B cell (primary cell): ENCODE measurements around the gene TRMU. TPM values are rescaled to one million over a fixed set of nuclear protein-coding genes. Genes with fewer than 3 reads are reported as not detected.

Experiments used
- ATAC-seq: fragments of 200-7000 bp; cut with Tn5 transposase; one replicate; pipeline ENCODE4 v1.10.0; 2021; ENCODE audit warnings: low read depth, mild to moderate bottlenecking, moderate number of reproducible peaks, moderate library complexity
- CTCF ChIA-PET: fragments of 350-600 bp; sonication (Branson Sonifier 250); formaldehyde crosslinking; loops from one replicate; lab custom pipeline; 2021; ENCODE audit warnings: antibody characterized with exemption, inconsistent platforms; lab: Charles Lee
- POLR2A ChIA-PET: fragments of 350-600 bp; sonication (Branson Sonifier 250); formaldehyde crosslinking; loops from one replicate; lab custom pipeline; 2021; ENCODE audit warnings: antibody characterized with exemption; lab: Charles Lee
- DNase-seq: peaks from one replicate; pipeline ENCODE4 v3.0.0; 2013
- H2AFZ ChIP-seq: 2 replicates; pipeline ENCODE4 v1.6.1; 2012; ENCODE audit warnings: mild to moderate bottlenecking, low read depth, low read length; ENCODE audit not compliant: insufficient read depth, poor library complexity, severe bottlenecking
- H3K27ac ChIP-seq, 2 donors: 1 replicate in 1 of 2; 2 replicates in 1 of 2; pipeline ENCODE4 v1.5.1; 2012 to 2013; ENCODE audit warnings: low read length in 2 of 2, mild to moderate bottlenecking in 2 of 2, moderate library complexity in 1 of 2
- H3K27me3 ChIP-seq, 4 experiments: fragments of 200-600 bp in 1 of 4; sonication (generic) in 1 of 4; replicated peaks in 1 of 4; 1 replicate in 2 of 4; 2 replicates in 2 of 4; pipeline versions ENCODE4 v1.6.1 to v1.7.0; 2013 to 2016; ENCODE audit warnings: low read length in 3 of 4, mild to moderate bottlenecking in 2 of 4, mixed read lengths in 1 of 4, moderate library complexity in 1 of 4; ENCODE audit not compliant: insufficient read depth in 4 of 4, control insufficient read depth in 3 of 4; ENCODE audit errors: control extremely low read depth in 1 of 4
- H3K36me3 ChIP-seq, 2 experiments: replicated peaks in 1 of 2; 1 replicate in 1 of 2; 2 replicates in 1 of 2; pipeline versions ENCODE4 v1.6.1 to v1.7.1; 2013; ENCODE audit warnings: low read length in 1 of 2; ENCODE audit not compliant: insufficient read depth in 2 of 2, control insufficient read depth in 1 of 2; ENCODE audit errors: control extremely low read depth in 1 of 2, extremely low read depth in 1 of 2
- H3K4me1 ChIP-seq, 2 donors: fragments of 200-600 bp in 1 of 2; sonication (generic) in 1 of 2; 1 replicate in 1 of 2; 2 replicates in 1 of 2; pipeline versions ENCODE4 v1.5.1 to v1.6.1; 2013 to 2017; ENCODE audit warnings: low read length in 2 of 2; ENCODE audit not compliant: control insufficient read depth in 2 of 2, insufficient read depth in 2 of 2
- H3K4me2 ChIP-seq: replicated peaks from 2 replicates; pipeline ENCODE3; 2012; ENCODE audit warnings: mild to moderate bottlenecking, low read depth, low read length; ENCODE audit not compliant: poor library complexity, severe bottlenecking
- H3K4me3 ChIP-seq, 5 experiments: fragments of 200-600 bp in 1 of 5; sonication (generic) in 1 of 5; 1 replicate in 3 of 5; 2 replicates in 2 of 5; pipeline versions ENCODE4 v1.5.1 to v1.7.0; 2011 to 2016; ENCODE audit warnings: low read length in 4 of 5, mild to moderate bottlenecking in 4 of 5, low read depth in 2 of 5, control low read depth in 1 of 5, moderate library complexity in 1 of 5; ENCODE audit not compliant: insufficient read depth in 1 of 5; ENCODE audit errors: control extremely low read depth in 1 of 5, extremely low read depth in 1 of 5
- H3K79me2 ChIP-seq: fragments of 200-600 bp; sonication (generic); one replicate; pipeline ENCODE4 v1.6.0; 2016; ENCODE audit warnings: low read length; ENCODE audit not compliant: control insufficient read depth, insufficient read depth
- H3K9ac ChIP-seq: fragments of 200-600 bp; sonication (generic); 2 replicates; pipeline ENCODE4 v1.6.1; 2017; ENCODE audit warnings: mild to moderate bottlenecking, low read length, moderate library complexity
- H3K9me3 ChIP-seq, 3 donors: one replicate each; pipeline versions ENCODE4 v1.6.1 to v1.7.1; 2013; ENCODE audit warnings: low read length in 2 of 3; ENCODE audit not compliant: control insufficient read depth in 2 of 3, insufficient read depth in 1 of 3; ENCODE audit errors: control extremely low read depth in 1 of 3
- H4K20me1 ChIP-seq: 2 replicates; pipeline ENCODE4 v1.6.0; 2012; ENCODE audit warnings: mild to moderate bottlenecking, low read length; ENCODE audit not compliant: insufficient read depth, control insufficient read depth, poor library complexity, severe bottlenecking
- H3K27ac Mint-ChIP-seq: one replicate; pipeline ENCODE4 v1.8.0; 2021; ENCODE audit warnings: mixed read lengths
- H3K27me3 Mint-ChIP-seq: one replicate; pipeline ENCODE4 v1.8.0; 2021; ENCODE audit warnings: mixed read lengths
- H3K4me1 Mint-ChIP-seq: one replicate; pipeline ENCODE4 v1.8.0; 2021; ENCODE audit warnings: mixed read lengths
- H3K4me3 Mint-ChIP-seq: one replicate; pipeline ENCODE4 v1.8.0; 2021; ENCODE audit warnings: mixed read lengths
- H3K9me3 Mint-ChIP-seq: one replicate; pipeline ENCODE4 v1.8.0; 2022; ENCODE audit warnings: mixed read lengths; ENCODE audit not compliant: insufficient read depth
- CTCF ChIP-seq: fragments of 200-600 bp; IDR thresholded peaks from one replicate; pipeline ENCODE4 v1.8.0; 2022; ENCODE audit warnings: antibody characterized with exemption, mild to moderate bottlenecking
- EZH2 ChIP-seq: IDR thresholded peaks from 2 replicates; pipeline ENCODE4 v1.6.1; 2012; ENCODE audit warnings: borderline replicate concordance, low read depth, mild to moderate bottlenecking, moderate library complexity, low read length; ENCODE audit not compliant: insufficient read depth, poor library complexity, severe bottlenecking
- WGBS: methylation state at CpG from one replicate; pipeline ENCODE4 v1.1.5; 2013; ENCODE audit warnings: missing lambda C conversion rate; ENCODE audit not compliant: insufficient coverage; 5-methylcytosine and 5-hydroxymethylcytosine counted together
- intact Hi-C: fragments of 100-400 bp; cut with micrococcal nuclease; formaldehyde crosslinking; loops from one replicate; pipeline ENCODE4 v1.10.0; 2022
- polyA plus RNA-seq: library from polyadenylated mRNA; depleted of rRNA; stranded (reverse); fragments of >200 nt; gene quantifications from 2 replicates; pipeline ENCODE4 v1.2.3, GENCODE V29; 2012
- total RNA-seq, 2 donors: library from RNA; stranded (reverse); fragments of 120-200 nt in 1 of 2; gene quantifications; 1 replicate in 1 of 2; 2 replicates in 1 of 2; pipeline versions ENCODE4 v1.2.3 to v1.2.4, GENCODE V29; 2013 to 2022

Gene TRMU
- total and polyA plus RNA-seq, 2 donors (not counting 1 experiment from before 2014, with no cell fraction given) = 51.0 to 76.9 TPM

DNA sequence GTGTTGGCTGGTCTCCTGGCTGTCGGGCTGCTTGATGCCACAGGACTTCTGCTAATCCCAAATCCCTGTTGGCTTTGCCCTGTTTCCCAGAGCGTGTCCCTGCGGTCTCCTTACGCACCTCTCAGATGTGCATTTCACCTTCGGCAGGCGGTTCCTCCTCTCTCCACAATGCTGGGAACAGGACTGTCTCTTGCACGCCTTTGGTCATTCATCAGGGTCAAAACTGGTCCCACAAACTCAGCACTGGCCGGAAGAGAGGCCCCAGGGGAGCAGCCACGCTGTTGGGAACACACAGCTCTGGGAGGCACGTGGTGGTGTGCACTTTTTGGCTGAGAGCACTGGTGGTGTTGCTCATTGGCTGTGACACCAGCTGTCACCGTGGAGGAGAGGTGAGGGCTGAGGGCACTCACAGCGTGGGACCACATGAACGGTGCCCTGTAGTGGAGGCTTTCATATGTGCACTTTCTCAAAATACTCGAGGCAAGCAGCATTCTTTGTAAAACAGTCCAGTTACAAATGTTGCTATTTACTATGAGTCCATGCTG is 15.3 kb upstream of the TRMU start:
- Histone ChIP-seq H3K9me3 (no peaks in the 10 kb centered on the region), H3K9ac (no peak overlapping the region), H3K79me2 (no peaks in the 10 kb centered on the region), H3K4me3 (no peak overlapping the region), H3K27ac (no peak overlapping the region), H4K20me1 (no peaks in the 10 kb centered on the region), H2AFZ (no peak overlapping the region), H3K36me3 (no peaks in the 10 kb centered on the region), H3K4me2 (no peak overlapping the region), H3K27me3 (no peaks in the 10 kb centered on the region), H3K4me1 (no peaks in the 10 kb centered on the region)
- POLR2A ChIA-PET = no interaction called here
- H3K4me3 Mint-ChIP-seq = no peak overlapping the region
- no peak for ATAC-seq
- WGBS = 98% methylated on average over 14 of the region's 14 CpGs
- intact Hi-C loops = no loop called here
- H3K27me3 Mint-ChIP-seq = no peaks in the 10 kb centered on the region
- TF ChIP-seq EZH2 = no peak
- TF ChIP-seq CTCF = no peak
- H3K4me1 Mint-ChIP-seq = no peaks in the 10 kb centered on the region
- no peaks in the 10 kb centered on the region for H3K9me3 Mint-ChIP-seq
- CTCF ChIA-PET = interaction anchor here (1.6 kb wide), 1 partner anchor 198 kb away, joined by 7 read pairs; no protein-coding TSS in a partner anchor
- H3K27ac Mint-ChIP-seq = no peak overlapping the region
- DNase-seq = no peak

DNA sequence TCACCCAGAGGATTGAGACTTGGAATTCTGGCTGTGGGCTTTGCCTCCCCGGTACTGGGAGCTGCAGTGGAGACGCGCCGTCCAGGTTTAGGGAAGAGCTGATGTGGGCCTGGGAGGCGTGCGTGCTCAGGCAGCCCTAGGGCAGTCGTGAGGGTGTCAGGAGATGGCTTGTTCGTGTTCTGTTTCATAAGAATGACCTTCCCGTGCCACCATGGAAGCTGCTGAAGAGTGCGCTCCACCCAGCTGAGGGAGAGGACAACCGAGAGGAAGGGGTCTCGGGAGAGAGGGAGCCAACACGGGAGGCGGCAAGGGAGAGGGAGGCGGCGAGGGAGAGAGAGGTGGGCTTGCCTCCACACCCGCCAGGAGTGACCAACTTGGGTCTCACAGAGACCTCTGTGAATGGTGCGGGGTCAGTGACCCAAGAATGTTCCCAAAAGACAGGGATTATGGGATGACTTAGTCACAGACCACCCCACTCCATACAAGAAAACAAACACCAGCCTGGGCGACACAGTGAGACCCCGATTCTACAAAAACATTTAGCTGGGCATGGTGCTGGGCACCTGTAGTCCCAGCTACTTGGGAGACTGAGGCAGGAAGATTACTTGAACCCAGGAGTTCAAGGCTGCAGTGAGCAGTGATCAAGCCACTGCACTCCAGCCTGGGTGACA is 14.7 kb upstream of the TRMU start:
- Mint-ChIP-seq H3K27ac (no peak overlapping the region), H3K4me3 (no peak overlapping the region), H3K9me3 (no peaks in the 10 kb centered on the region), H3K27me3 (no peaks in the 10 kb centered on the region), H3K4me1 (no peaks in the 10 kb centered on the region)
- no peak overlapping the region for H3K9ac ChIP-seq
- no peak for TF ChIP-seq EZH2
- TF ChIP-seq CTCF = no peak
- 95% methylated on average over 20 of the region's 20 CpGs for WGBS
- no peaks in the 10 kb centered on the region for H3K4me1 ChIP-seq
- H4K20me1 ChIP-seq = no peaks in the 10 kb centered on the region
- intact Hi-C loops = no loop called here
- no peaks in the 10 kb centered on the region for H3K79me2 ChIP-seq
- no peaks in the 10 kb centered on the region for H3K27me3 ChIP-seq
- no peak overlapping the region for H3K4me3 ChIP-seq
- ChIA-PET CTCF (no interaction called here), POLR2A (no interaction called here)
- H2AFZ ChIP-seq = no peak overlapping the region
- no peaks in the 10 kb centered on the region for H3K9me3 ChIP-seq
- H3K27ac ChIP-seq = no peak overlapping the region
- H3K36me3 ChIP-seq = no peaks in the 10 kb centered on the region
- ATAC-seq (no peak), DNase-seq (no peak)
- H3K4me2 ChIP-seq = no peak overlapping the region
